ENCODE data around the gene TCERG1L.

DNA sequence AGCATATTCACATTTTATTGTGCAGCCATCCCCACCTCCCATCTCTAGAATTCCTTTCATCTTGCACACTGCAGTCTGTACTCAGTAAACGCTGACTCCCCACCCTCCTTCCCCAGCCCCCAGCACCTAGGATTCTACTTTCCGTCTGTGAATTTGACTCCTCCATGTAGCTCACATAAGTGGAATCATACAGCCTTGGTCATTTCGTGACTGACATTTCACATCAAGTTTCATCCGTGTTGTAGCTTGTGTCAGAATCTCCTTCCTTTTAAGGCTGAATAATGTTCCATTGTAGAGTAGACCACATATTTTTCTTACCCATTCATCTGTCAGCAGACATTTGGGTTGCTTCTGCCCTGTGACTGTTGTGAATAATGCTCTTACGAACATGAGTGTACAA, 26.2 kb upstream of the TCERG1L start:
- no peak for TF ChIP-seq TAL1 (IDR thresholded peaks at IDR 0.05)
- no peak for TF ChIP-seq STAT5A (IDR thresholded peaks at IDR 0.05; ENCODE audit: borderline replicate concordance, low read length)
